ENCODE measurements around the gene HBG1. TPM values are rescaled to one million over a fixed set of nuclear protein-coding genes. Genes with fewer than 3 reads are reported as not detected.

The HBG1 gene
- polyA plus RNA-seq, 1 donor, result 9.7 TPM

DNA sequence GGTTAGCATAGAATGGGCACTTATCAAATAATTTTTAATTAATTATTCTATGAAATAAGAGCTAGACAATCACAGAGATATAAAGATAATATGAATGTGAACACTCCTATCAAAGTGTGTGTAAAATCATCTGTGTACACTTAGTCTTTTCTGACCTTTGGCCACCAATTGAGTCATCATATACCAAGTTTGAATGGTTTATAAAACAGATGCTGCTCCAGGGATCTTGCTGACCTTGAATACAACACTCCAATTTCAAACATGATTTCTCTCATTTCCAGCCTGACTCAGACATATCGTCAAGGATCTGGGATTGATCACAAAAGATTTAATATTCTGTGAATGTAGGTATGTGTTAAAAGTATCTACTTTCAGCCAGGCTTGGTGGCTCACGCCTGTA lies 46.3 kb downstream of the HBG1 start:
- DNase-seq, result no peak
- H3K36me3 ChIP-seq (ENCODE audit: control insufficient read depth, insufficient read depth, low read length), result no peaks in the 10 kb centered on the region
- no peak overlapping the region for H3K27ac ChIP-seq (ENCODE audit: low read length)
- no CpG with 5 or more reads among the region's 2 CpGs for WGBS (ENCODE audit: insufficient coverage, low lambda C conversion rate)
- no peaks in the 10 kb centered on the region for H3K9me3 ChIP-seq (ENCODE audit: control insufficient read depth, low read depth, low read length)
- no peaks in the 10 kb centered on the region for H3K4me1 ChIP-seq (ENCODE audit: control insufficient read depth, insufficient read depth, low read length)
- no peak overlapping the region for H3K4me3 ChIP-seq (ENCODE audit: low read length)
- no peaks in the 10 kb centered on the region for H3K27me3 ChIP-seq (ENCODE audit: control insufficient read depth, insufficient read depth, low read length)

DNA sequence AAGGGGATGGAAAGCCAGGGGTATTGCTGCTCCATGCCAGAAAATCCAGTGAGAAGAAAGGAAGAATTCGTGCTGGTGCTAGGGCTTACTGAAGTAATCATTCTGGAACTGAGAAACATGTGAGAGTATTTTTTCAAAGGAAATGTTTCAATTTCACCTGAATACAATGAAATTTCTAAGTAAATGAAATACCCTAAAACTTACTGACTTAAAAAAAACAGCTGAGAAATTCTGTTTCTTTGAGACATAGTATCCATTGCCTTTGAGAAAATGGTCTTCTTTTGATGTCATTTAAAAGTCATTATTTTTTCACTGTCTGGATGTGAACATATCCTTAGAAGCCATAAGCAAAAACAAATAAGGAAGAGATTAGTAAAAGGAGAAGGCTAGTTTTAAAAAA lies 49.1 kb downstream of the HBG1 start, which contains the start of gene OR51V1:
Gene OR51V1, minus strand, starts transcription at position 101 of the 400 bp plus-strand sequence. Its CDS starts 0 bp downstream, at position 101.
- WGBS (ENCODE audit: insufficient coverage, low lambda C conversion rate), result no CpG with 5 or more reads among the region's 1 CpG
- no peak for DNase-seq

DNA sequence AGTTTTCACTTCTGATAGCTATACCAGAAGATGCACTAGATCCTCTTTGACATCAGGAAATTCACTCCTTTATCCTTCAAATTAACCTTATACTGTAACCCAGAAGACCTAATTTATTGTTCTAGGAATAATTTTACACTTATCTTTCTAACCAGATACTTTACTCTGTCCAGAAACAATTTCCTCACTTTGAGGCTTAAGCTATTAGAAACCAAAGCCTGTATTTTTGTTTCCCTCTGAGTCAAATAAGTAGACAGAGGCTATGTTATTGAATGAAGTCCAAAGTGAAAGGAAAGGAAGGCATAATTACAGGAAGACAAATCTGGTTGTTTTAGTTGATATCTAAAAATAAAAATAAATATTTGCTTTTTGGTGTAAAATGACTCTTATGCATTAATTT lies 51.4 kb downstream of the HBG1 start:
- Histone ChIP-seq H3K36me3 (ENCODE audit: control insufficient read depth, insufficient read depth, low read length) (no peaks in the 10 kb centered on the region), H3K27ac (ENCODE audit: low read length) (no peak overlapping the region), H3K27me3 (ENCODE audit: control insufficient read depth, insufficient read depth, low read length) (no peaks in the 10 kb centered on the region), H3K4me3 (ENCODE audit: low read length) (no peak overlapping the region), H3K4me1 (ENCODE audit: control insufficient read depth, insufficient read depth, low read length) (no peaks in the 10 kb centered on the region), H3K9me3 (ENCODE audit: control insufficient read depth, low read depth, low read length) (no peaks in the 10 kb centered on the region)
- no peak for DNase-seq

More for the DNA sequence above, 49.1 kb downstream of the HBG1 start, which contains the start of gene OR51V1:
- H3K36me3 ChIP-seq (ENCODE audit: control insufficient read depth, insufficient read depth, low read length), result no peaks in the 10 kb centered on the region
- H3K27me3 ChIP-seq (ENCODE audit: control insufficient read depth, insufficient read depth, low read length), result no peaks in the 10 kb centered on the region
- H3K4me3 ChIP-seq (ENCODE audit: low read length), result no peak within 1 kb of the TSS
- no peak within 1 kb of the TSS for H3K27ac ChIP-seq (ENCODE audit: low read length)
- no peaks in the 10 kb centered on the region for H3K4me1 ChIP-seq (ENCODE audit: control insufficient read depth, insufficient read depth, low read length)
- H3K9me3 ChIP-seq (ENCODE audit: control insufficient read depth, low read depth, low read length), result no peaks in the 10 kb centered on the region

Other genes with a start within 250 kb of the HBG1 start
- gene OR52J3, start 203.3 kb downstream of the HBG1 start, polyA plus RNA-seq, result not detected
- not detected for gene OR52E2, start 190.2 kb downstream of the HBG1 start, polyA plus RNA-seq
- gene OR52E1, start 180.3 kb downstream of the HBG1 start, polyA plus RNA-seq, result not detected
- not detected for gene OR52A5, start 111.5 kb downstream of the HBG1 start, polyA plus RNA-seq
- not detected for gene OR52A1, start 95.1 kb downstream of the HBG1 start, polyA plus RNA-seq
- not detected for gene OR51V1, start 49.2 kb downstream of the HBG1 start, polyA plus RNA-seq
- 175 TPM for gene HBB, start 22.8 kb downstream of the HBG1 start, polyA plus RNA-seq
- 0.09 TPM for gene HBD, start 15.4 kb downstream of the HBG1 start, polyA plus RNA-seq
- 2,367 TPM for gene HBG2, start 4.9 kb upstream of the HBG1 start, polyA plus RNA-seq
- 5.6 TPM for gene HBE1, start 20.1 kb upstream of the HBG1 start, polyA plus RNA-seq
- 0.07 TPM for gene OR51B4, start 52.1 kb upstream of the HBG1 start, polyA plus RNA-seq
- gene OR51B2, start 74.4 kb upstream of the HBG1 start, polyA plus RNA-seq, result not detected
- 0.30 TPM for gene OR51B5, start 93.7 kb upstream of the HBG1 start, polyA plus RNA-seq
- not detected for gene OR51B6, start 101.7 kb upstream of the HBG1 start, polyA plus RNA-seq
- gene OR51M1, start 134.0 kb upstream of the HBG1 start, polyA plus RNA-seq, result not detected
- gene OR51Q1, start 172.3 kb upstream of the HBG1 start, polyA plus RNA-seq, result not detected
- gene OR51I1, start 191.7 kb upstream of the HBG1 start, polyA plus RNA-seq, result not detected
- gene OR51I2, start 199.5 kb upstream of the HBG1 start, polyA plus RNA-seq, result not detected
- gene OR52D1, start 238.8 kb upstream of the HBG1 start, polyA plus RNA-seq, result not detected